MG63 (cell line): ENCODE results near the gene KLF9. TPM values are rescaled to one million over a fixed set of nuclear protein-coding genes. Genes with fewer than 3 reads are reported as not detected.

ENCODE experiments used
- DNase-seq: peaks from one replicate; pipeline ENCODE4 v3.0.0-alpha.2; 2020
- H3K27me3 ChIP-seq: fragments of 250-450 bp; sonication (Bioruptor Pico); 2 replicates; pipeline ENCODE4 v1.5.1; 2020; ENCODE audit warnings: mild to moderate bottlenecking, moderate library complexity
- H3K36me3 ChIP-seq: fragments of 250-450 bp; sonication (Bioruptor Pico); 2 replicates; pipeline ENCODE4 v1.5.1; 2020; ENCODE audit warnings: mild to moderate bottlenecking, moderate library complexity
- H3K4me3 ChIP-seq: fragments of 250-450 bp; sonication (Bioruptor Pico); 2 replicates; pipeline ENCODE4 v1.5.1; 2020; ENCODE audit warnings: mild to moderate bottlenecking, moderate library complexity
- H3K9me3 ChIP-seq: fragments of 250-450 bp; sonication (Bioruptor Pico); 2 replicates; pipeline ENCODE4 v1.5.1; 2020; ENCODE audit warnings: mild to moderate bottlenecking, moderate library complexity
- total RNA-seq: library from RNA; depleted of rRNA; stranded (reverse); fragments of >200 nt; shearing (Covaris generic); gene quantifications from 2 replicates; pipeline ENCODE4 v1.2.3, GENCODE V29; 2014; ENCODE audit warnings: low replicate concordance

KLF9 gene
- total RNA-seq, 1 experiment from 2014 or later = 5.5 TPM

GRCh38 chr9:70429899-70430298 is 15.4 kb upstream of the KLF9 start:
- Histone ChIP-seq H3K9me3 (no peaks in the 10 kb centered on the region), H3K4me3 (no peak overlapping the region), H3K36me3 (no peaks in the 10 kb centered on the region), H3K27me3 (no peaks in the 10 kb centered on the region)
- no peak for DNase-seq

DNA sequence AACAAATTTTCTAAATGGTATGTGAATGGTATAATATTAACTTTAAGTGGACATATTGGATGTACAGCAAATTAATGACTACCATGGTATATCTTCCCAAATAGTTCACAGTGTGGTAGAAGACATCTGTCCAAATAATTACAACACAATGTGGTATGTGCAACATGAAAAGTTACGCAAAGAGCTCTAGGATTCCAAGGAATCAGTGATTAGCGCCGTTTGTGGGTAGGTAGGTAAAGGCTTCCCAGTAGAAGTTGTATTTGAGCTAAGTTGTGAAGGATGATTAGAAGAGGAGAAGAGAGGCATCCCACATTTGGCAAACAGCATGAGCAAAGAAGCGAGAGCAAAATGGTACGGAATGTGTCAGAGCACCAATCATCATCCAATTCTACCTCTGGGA is 14.3 kb upstream of the KLF9 start:
- no peaks in the 10 kb centered on the region for H3K27me3 ChIP-seq
- no peak overlapping the region for H3K4me3 ChIP-seq
- H3K9me3 ChIP-seq = no peaks in the 10 kb centered on the region
- DNase-seq = no peak
- no peaks in the 10 kb centered on the region for H3K36me3 ChIP-seq

DNA sequence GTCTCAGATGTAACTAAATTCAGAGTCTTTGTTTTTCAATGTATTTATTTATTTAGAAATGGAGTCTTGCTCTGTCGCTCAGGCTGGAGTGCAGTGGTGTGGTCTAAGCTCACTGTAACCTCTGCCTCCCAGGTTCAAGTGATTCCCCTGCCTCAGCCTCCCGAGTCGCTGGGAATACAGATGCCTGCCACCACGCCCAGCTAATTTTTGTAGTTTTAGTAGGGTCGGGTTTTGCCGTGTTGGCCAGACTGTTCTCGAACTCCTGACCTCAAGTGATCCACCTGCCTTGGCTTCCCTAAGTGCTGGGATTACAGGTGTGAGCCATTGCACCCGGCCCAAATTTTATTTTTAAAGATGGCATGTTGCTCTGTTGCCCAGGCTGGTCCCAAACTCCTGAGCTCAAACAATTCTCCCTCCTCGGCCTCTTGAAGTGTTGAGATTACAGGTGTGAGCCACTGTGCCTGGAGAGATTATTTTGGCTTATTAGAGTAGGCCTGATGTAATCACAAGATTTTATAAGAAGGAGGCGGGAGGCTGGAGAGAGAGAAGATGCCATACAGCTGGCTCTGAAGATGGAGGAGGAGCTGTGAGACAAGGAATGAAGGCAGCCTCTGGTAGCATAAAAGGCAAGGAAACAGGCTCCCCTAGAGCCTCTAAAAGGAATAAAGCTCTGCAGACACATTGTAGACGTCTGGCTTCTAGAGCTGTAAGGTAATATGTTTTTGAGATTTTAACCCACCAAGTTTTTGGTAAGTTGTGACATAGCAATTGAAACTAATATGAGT is 12.9 kb upstream of the KLF9 start:
- Histone ChIP-seq H3K27me3 (no peaks in the 10 kb centered on the region), H3K4me3 (no peak overlapping the region), H3K9me3 (no peaks in the 10 kb centered on the region), H3K36me3 (no peaks in the 10 kb centered on the region)
- DNase-seq = no peak

DNA sequence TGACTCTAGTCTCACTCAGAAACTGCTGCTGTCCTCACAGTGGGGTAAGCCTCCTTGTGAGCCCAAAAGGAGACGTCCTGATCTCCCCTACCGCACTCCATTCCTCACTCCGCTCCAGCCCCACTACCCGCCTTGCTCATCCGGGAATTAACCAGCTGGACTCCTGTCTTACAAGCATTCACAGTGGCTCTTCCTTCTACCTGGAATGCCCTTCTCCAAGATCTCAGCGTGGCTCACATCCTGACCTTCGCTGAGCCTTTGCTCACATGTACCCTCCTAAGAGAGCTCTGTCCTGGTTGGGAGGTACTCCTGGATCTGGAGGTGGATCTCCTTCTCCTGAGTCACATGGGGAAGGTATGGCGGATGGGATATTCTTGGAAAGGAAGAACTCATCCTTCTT is 10.7 kb upstream of the KLF9 start:
- H3K36me3 ChIP-seq = no peaks in the 10 kb centered on the region
- no peaks in the 10 kb centered on the region for H3K27me3 ChIP-seq
- no peak overlapping the region for H3K4me3 ChIP-seq
- H3K9me3 ChIP-seq = no peaks in the 10 kb centered on the region
- no peak for DNase-seq

DNA sequence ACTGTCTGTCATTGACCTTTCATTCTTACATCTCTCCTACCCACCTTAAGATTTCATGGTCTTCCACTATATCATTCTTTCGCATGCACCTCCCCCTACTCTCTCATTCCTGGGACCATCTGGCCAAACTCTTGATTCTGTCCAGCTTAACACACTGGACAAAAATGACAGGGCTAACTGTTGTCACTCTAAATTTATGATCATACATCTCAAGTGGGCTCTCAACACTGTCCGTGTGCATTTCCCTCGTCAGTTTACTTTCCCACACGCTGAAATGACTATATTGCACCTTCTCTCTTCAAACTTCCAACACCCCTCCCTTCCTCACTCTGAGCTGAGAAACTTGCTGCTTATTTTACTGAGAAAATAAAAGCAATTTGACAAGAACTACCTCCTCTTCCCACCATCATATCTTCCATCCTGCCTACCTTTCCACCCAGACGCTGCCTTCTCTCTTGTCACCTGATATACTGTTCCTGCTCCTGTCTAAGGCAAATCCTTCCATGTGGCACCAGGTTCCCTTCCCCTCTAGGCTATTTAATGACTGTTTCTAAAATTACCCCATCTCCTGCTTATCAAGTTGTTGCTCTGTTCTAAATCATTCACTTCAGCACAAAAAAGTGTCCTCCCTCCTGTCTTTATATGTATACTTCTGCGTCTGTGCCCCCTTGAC is 8.1 kb upstream of the KLF9 start:
- Histone ChIP-seq H3K27me3 (no peaks in the 10 kb centered on the region), H3K4me3 (no peak overlapping the region), H3K9me3 (no peaks in the 10 kb centered on the region), H3K36me3 (no peaks in the 10 kb centered on the region)
- no peak for DNase-seq

DNA sequence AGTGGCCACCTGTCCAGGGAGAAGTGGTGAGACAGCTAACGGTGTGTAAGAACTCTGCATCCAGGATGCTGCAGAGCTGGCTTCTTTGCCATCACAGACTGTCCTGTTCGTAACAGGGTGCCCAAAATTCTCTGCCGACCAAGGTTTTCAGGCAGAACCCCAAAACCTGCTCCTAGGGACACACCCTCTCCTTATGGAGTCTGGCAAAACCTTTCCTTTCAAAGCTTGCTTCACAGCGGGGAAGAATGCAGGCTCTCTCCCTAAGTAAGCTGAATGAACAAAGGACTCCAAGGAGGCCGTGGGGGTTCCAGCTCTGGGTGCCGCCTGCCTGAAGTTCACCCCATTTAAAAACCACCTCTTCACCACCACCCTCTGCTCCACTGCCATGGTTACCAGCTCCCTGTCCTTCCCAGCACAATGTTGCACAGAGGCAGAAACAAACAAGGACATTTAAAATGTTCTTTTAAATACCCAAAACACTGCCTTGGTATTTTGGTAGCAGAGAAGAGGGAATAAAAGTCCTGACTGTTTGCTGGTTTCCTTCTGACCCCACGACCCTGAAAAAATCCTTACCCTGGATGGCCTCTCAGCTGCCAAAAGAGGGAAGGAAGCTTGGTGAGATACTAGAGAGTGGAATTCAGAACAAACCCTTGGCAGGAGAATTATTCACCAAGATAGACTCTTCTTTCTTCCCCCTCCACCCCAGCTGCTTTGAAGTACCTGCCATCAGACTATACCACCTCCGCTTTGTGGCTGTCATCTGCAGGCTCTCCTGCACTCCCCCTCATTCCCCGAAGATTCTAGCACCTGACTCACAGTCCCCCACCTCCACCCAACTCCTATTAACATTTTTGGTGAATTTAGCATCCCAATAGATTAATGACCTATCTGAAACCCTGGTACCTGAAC is 7.1 kb upstream of the KLF9 start:
- no peaks in the 10 kb centered on the region for H3K36me3 ChIP-seq
- no peak overlapping the region for H3K4me3 ChIP-seq
- no peaks in the 10 kb centered on the region for H3K9me3 ChIP-seq
- H3K27me3 ChIP-seq = no peaks in the 10 kb centered on the region
- DNase-seq = no peak

GRCh38 chr9:70420441-70421271 is 6.2 kb upstream of the KLF9 start:
- DNase-seq = peak; percentile 74
- no peaks in the 10 kb centered on the region for H3K9me3 ChIP-seq
- peak overlapping the region; percentile 55 for H3K4me3 ChIP-seq
- no peaks in the 10 kb centered on the region for H3K27me3 ChIP-seq
- H3K36me3 ChIP-seq = no peaks in the 10 kb centered on the region

- DNase-seq = peak; percentile 90
- H3K36me3 ChIP-seq = no peaks in the 10 kb centered on the region
- H3K9me3 ChIP-seq = no peaks in the 10 kb centered on the region
- peak overlapping the region; percentile 55 for H3K4me3 ChIP-seq
- no peaks in the 10 kb centered on the region for H3K27me3 ChIP-seq
Measured at GRCh38 chr9:70419556-70420440, 5.3 kb upstream of the KLF9 start.

- Histone ChIP-seq H3K36me3 (no peaks in the 10 kb centered on the region), H3K4me3 (peak overlapping the region; percentile 55), H3K27me3 (no peaks in the 10 kb centered on the region), H3K9me3 (no peaks in the 10 kb centered on the region)
- peak; percentile 91 for DNase-seq
Measured at GRCh38 chr9:70418822-70419555, 4.5 kb upstream of the KLF9 start.

DNA sequence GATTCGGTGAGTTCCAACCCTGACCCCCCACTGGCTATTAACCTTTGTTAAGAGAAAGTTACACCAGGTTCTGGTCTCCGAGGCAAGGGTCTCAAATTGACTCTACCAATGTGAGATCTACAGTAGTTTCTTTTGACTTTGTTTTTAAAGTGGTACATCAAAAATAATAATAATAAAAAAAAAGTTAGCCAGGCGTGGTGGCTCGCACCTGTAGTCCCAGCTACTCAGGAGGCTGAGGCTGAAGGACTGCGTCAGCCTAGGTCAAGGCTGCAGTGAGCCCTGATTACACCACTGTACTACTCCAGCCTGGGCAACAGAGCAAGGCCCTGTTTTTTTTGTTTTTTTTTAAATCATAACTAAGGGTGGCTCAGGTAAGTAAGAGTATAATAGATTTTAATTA is 1.0 kb upstream of the KLF9 start:
- Histone ChIP-seq H3K27me3 (no peaks in the 10 kb centered on the region), H3K36me3 (no peaks in the 10 kb centered on the region), H3K9me3 (no peaks in the 10 kb centered on the region), H3K4me3 (no peak overlapping the region)
- DNase-seq = no peak

DNA sequence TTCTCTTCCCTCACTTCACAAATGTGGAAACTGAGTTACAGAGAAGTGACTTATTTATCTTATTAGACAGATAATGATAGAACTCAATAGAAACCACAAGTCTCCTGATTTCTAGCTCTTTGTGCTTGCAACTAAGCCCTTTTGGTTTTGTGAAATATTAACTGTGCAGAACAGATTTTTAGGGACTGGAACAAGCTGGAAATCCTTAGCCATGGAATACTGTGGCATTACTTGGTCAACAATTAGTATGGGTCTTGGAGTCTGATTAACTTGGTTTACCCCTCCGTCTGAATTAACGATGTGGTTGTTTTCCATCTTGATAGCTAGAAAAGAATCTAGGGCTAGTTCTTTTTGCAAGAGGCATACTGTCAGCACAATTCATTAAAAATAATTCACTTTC is 584 bp upstream of the KLF9 start:
- Histone ChIP-seq H3K36me3 (no peaks in the 10 kb centered on the region), H3K4me3 (no peak overlapping the region), H3K9me3 (no peaks in the 10 kb centered on the region), H3K27me3 (no peaks in the 10 kb centered on the region)
- DNase-seq = no peak

GRCh38 chr9:70413464-70413798 is 1.0 kb downstream of the KLF9 start:
- no peaks in the 10 kb centered on the region for H3K36me3 ChIP-seq
- no peaks in the 10 kb centered on the region for H3K9me3 ChIP-seq
- H3K4me3 ChIP-seq = peak overlapping the region; percentile 68
- DNase-seq = peak; percentile 47
- H3K27me3 ChIP-seq = no peaks in the 10 kb centered on the region

GRCh38 chr9:70412832-70413463 is 1.5 kb downstream of the KLF9 start:
- peak; percentile 63 for DNase-seq
- Histone ChIP-seq H3K4me3 (peak overlapping the region; percentile 65), H3K27me3 (no peaks in the 10 kb centered on the region), H3K36me3 (no peaks in the 10 kb centered on the region), H3K9me3 (no peaks in the 10 kb centered on the region)

GRCh38 chr9:70411930-70412831 is 2.3 kb downstream of the KLF9 start:
- peak; percentile 78 for DNase-seq
- Histone ChIP-seq H3K27me3 (no peaks in the 10 kb centered on the region), H3K9me3 (no peaks in the 10 kb centered on the region), H3K36me3 (no peaks in the 10 kb centered on the region), H3K4me3 (peak overlapping the region; percentile 65)
